Suprapubic skin (tissue), 3 donors: ENCODE data around the gene IQSEC3.

ENCODE experiments used
- CTCF ChIP-seq, 2 donors: fragments of 200-600 bp in 1 of 2; fragments of 450-650 bp in 1 of 2; sonication (generic) in 1 of 2; IDR thresholded peaks; one replicate each; pipeline ENCODE4 v1.5.1; 2016 to 2019; ENCODE audit warnings: antibody characterized with exemption in 2 of 2, mild to moderate bottlenecking in 1 of 2, moderate library complexity in 1 of 2
- EP300 ChIP-seq: sonication (generic); formaldehyde crosslinking; IDR thresholded peaks from one replicate; pipeline ENCODE4 v1.6.1; 2017; ENCODE audit warnings: antibody characterized with exemption

GRCh38 chr12:205026-205425 lies 138.5 kb downstream of the IQSEC3 start:
- no peak for TF ChIP-seq CTCF (IDR thresholded peaks at IDR 0.05)
- no peak for TF ChIP-seq EP300
